Stomach (tissue), 4 donors: Measurements from ENCODE around the gene TENM4.

Experiments used
- CTCF ChIP-seq, 7 experiments: fragments of 450-650 bp in 4 of 7; fragments of 200-600 bp in 3 of 7; sonication (generic) in 3 of 7; IDR thresholded peaks; one replicate each; pipeline ENCODE4 v1.5.1; 2016 to 2019; ENCODE audit warnings: antibody characterized with exemption in 7 of 7, control low read depth in 2 of 7, mild to moderate bottlenecking in 1 of 7
- EP300 ChIP-seq: sonication (generic); formaldehyde crosslinking; IDR thresholded peaks from one replicate; pipeline ENCODE4 v1.6.1; 2017; ENCODE audit warnings: antibody characterized with exemption
- POLR2A ChIP-seq, 4 donors: fragments of 450-650 bp; IDR thresholded peaks; one replicate each; pipeline ENCODE4 v1.6.1; 2016; ENCODE audit warnings: antibody characterized with exemption in 4 of 4, control low read depth in 2 of 4, mild to moderate bottlenecking in 1 of 4, moderate library complexity in 1 of 4
- POLR2AphosphoS5 ChIP-seq, 3 donors: sonication (generic); formaldehyde crosslinking; IDR thresholded peaks; one replicate each; pipeline ENCODE4 v1.6.1; 2016; ENCODE audit warnings: antibody characterized with exemption in 3 of 3

- TF ChIP-seq CTCF (IDR thresholded peaks at IDR 0.05) (no peak), EP300 (no peak), POLR2AphosphoS5 (IDR thresholded peaks at IDR 0.05) (no peak), POLR2A (IDR thresholded peaks at IDR 0.05) (no peak)
Measured at GRCh38 chr11:79237091-79237490, 203.7 kb downstream of the TENM4 start.
